Neural progenitor cell (in vitro differentiated cells): ENCODE results near the gene CBX8.

Experiments
- CTCF ChIP-seq: fragments of 200-600 bp; sonication (generic); IDR thresholded peaks from 2 replicates; pipeline ENCODE4 v1.5.1; 2017; ENCODE audit warnings: antibody characterized with exemption, mild to moderate bottlenecking
- EZH2 ChIP-seq: fragments of 200-600 bp; sonication (generic); IDR thresholded peaks from 2 replicates; pipeline ENCODE4 v1.6.1; 2017; ENCODE audit warnings: antibody characterized with exemption, mild to moderate bottlenecking, moderate library complexity
- EZH2phosphoT487 ChIP-seq: fragments of 200-600 bp; sonication (generic); IDR thresholded peaks from 2 replicates; pipeline ENCODE4 v1.6.1; 2017; ENCODE audit warnings: antibody characterized with exemption

GRCh38 chr17:79765708-79766107 lies 31.2 kb downstream of the CBX8 start:
- TF ChIP-seq CTCF = no peak
- no peak for TF ChIP-seq EZH2
- TF ChIP-seq EZH2phosphoT487 = no peak
